ENCODE data around the gene COX10. TPM values are rescaled to one million over a fixed set of nuclear protein-coding genes. Genes with fewer than 3 reads are reported as not detected.
"Not testable (repeated sequence)": the region's sequence is repeated elsewhere in the genome, so short reads cannot be mapped to it uniquely, and the experiment has no call there.

Gene COX10
- total RNA-seq, 2 donors from 2014 or later = 29.1 to 34.6 TPM

DNA sequence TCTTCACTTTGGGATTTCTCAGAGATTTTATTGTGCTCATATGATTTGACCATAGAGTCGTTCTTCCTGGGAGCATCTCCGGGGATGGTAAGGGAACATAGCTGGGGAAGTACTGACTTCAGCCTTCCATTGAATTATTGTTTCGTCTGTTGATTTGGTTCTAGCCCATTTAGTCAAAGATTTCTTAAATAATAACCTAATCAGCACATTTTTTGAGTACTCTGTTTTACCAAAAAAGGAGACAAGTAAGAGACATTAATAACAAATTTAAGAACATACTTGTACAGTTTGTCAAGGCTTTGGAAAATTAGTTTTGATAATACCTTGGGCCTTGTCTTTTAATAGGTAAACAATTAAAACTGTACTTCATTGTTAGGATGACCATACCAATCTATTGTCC is 89.4 kb downstream of the COX10 start:
- ATAC-seq = no peak
- intact Hi-C loops (cut with DNase I, micrococcal nuclease) = no loop called here
- no peak for DNase-seq

DNA sequence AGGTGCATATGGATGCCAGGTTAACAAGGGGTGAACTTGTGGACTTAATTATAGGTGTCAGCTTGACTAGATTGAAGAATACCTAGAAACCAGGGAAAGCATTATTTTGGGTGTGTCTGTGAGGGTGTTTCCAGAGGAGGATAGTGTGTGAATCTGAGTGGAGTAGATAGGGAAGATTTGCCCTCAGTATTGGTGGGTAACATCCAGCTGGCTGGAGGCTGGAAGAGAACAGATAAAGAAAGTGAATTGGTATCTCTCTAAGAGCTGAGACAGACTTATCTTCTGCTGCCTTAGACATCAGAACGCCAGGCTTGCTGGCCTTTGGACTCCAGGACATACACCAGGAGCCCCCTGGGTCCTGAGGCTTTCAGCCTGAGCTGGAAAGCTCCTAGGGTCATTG is 92.1 kb downstream of the COX10 start:
- ATAC-seq (no peak), DNase-seq (no peak)
- intact Hi-C loops (cut with DNase I, micrococcal nuclease) = no loop called here

DNA sequence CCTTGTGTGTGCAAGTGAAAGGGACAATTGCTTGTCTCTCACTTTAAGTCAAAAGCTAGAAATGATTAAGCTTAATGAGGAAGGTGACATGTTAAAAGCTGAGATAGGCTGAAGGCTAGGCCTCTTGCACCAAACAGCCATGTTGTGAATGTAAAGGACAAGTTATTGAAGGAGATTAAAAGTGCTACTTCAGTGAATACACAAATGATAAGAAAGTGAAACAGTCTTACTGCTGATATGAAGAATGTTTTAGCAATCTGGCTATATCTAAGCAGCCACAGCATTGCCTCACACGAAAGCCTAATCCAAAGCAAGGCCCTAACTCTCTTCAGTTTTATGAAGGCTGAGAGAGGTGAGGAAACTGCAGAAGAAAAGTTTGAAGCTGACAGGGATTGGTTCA is 96.3 kb downstream of the COX10 start:
- no peak for DNase-seq
- ATAC-seq = no peak

DNA sequence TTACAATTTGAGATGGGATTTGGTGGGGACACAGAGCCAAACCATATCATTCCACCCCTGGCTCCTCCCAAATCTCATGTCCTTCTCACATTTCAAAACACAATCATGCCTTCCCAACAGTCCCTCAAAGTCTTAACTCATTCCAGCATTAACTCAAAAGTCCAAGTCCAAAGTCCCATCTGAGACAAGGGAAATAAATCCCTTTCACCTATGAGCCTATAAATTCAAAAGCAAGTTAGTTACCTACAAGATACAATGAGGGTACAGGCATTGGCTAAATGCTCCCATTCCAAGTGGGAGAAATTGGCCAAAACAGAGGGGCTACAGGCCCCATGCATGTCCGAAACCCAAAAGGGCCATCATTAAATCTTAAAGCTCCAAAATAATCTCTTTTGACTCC is 98.5 kb downstream of the COX10 start:
- intact Hi-C loops (cut with DNase I, micrococcal nuclease); DNase-seq: not testable (repeated sequence)
- peak; percentile 64 for ATAC-seq

More for the DNA sequence above, 96.3 kb downstream of the COX10 start:
- intact Hi-C loops (cut with DNase I, micrococcal nuclease) = no loop called here

GRCh38 chr17:14168582-14168981 is 99.3 kb downstream of the COX10 start:
- no peak for DNase-seq
- ATAC-seq = no peak
- intact Hi-C loops (cut with DNase I, micrococcal nuclease) = no loop called here

DNA sequence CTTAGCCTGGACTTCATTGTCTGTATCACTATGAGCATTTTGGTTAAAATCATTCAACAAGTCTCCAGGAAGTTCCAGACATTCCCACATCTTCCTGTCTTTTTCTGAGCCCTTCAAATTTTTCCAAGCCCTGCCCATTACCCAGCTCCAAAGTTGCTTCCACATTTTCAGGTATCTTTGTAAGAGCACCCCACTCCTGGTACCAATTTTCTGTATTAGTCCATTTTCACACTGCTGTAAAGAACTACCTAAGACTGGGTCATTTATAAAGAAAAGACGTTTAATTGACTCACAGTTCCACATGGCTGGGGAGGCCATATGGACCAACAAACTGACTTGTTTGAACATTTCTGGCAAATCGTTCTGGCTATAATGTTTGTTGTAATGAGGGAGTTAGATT is 100.0 kb downstream of the COX10 start:
- DNase-seq (no peak), ATAC-seq (no peak)
- intact Hi-C loops (cut with DNase I, micrococcal nuclease) = no loop called here

- no peak for ATAC-seq
- DNase-seq = no peak
- intact Hi-C loops (cut with DNase I, micrococcal nuclease) = no loop called here
Measured at GRCh38 chr17:14169901-14170300, 100.6 kb downstream of the COX10 start.

- DNase-seq; ATAC-seq; intact Hi-C loops (cut with DNase I, micrococcal nuclease): not testable (repeated sequence)
Measured at GRCh38 chr17:14176989-14177388, 107.7 kb downstream of the COX10 start.

DNA sequence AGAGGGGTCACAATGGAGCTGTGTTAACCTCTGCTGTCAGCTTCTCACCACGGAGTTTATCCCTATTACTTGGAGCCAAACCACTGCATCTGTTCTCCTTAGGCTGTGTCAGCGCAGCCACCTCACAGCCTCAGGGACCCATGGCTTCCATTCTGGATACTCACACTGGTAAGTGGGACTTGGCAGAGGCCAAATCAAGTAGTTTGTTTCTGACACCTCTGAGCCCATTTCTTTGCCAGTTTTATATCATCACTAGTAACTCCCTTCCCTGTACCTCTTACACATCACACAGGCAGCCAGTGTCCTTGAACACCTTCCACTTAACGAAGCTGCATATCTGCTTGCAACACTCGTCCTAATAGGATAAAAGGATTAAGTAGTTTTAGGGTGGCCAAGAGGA is 108.5 kb downstream of the COX10 start:
- DNase-seq; ATAC-seq; intact Hi-C loops (cut with DNase I, micrococcal nuclease): not testable (repeated sequence)

DNA sequence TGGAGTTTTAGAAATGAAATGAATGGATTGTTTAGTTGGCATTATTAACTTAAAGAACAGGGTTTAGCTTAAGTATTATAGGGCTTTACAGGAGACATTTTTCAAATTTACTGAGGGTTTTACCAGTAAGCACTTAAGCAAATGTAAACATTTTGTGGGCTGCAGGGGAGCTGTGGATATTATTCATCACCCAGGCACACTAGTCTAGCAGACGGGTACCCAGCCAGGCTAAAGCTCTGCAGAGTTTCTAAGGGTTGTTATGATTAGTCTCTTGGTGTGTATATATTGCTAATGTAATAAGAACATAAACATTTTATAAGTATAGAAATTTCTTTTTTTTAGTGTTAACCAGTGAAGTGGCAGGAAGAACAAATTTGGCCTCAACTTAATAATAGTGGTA is 110.6 kb downstream of the COX10 start:
- DNase-seq; intact Hi-C loops (cut with DNase I, micrococcal nuclease); ATAC-seq: not testable (repeated sequence)

DNA sequence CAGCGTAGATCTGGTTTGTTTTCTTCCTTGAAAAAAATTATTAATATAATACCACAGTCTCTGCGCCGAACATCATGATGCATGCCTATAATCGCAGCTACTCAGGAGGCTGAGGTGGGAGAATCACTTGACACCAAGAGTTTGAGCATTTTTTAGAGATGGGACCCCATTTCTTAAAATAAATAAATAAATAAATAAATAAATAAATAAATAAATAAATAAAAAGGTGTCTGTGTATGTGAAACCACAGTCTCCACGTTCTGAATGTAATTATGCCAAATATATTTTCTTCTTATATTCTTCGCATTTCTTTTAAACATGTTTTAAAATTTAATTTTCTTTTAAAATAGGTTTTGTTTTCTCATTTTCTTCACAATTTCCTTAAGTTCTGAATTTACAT is 112.8 kb downstream of the COX10 start:
- DNase-seq; intact Hi-C loops (cut with DNase I, micrococcal nuclease); ATAC-seq: not testable (repeated sequence)

DNA sequence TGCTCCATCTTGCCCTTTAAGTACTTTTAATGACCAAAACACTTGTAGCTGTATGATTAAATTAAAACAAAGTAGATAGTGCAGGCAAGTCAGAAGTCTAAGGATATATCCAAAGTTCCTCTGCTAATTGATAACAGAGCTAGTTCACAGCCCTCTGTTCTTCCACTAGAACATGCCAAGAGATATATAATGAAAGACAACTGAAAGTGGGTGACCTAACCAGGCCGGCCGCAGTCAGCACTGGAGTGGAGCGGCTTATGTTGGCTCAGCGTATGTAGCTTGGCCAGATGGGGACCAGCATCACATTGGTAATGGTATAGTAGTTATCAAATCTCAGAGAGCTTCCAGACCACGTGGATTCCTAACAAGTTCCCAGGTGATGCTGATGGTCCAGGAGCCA is 115.2 kb downstream of the COX10 start:
- intact Hi-C loops (cut with DNase I, micrococcal nuclease); ATAC-seq; DNase-seq: not testable (repeated sequence)

GRCh38 chr17:14186443-14186842 is 117.1 kb downstream of the COX10 start:
- DNase-seq; intact Hi-C loops (cut with DNase I, micrococcal nuclease); ATAC-seq: not testable (repeated sequence)

- DNase-seq; intact Hi-C loops (cut with DNase I, micrococcal nuclease); ATAC-seq: not testable (repeated sequence)
Measured at GRCh38 chr17:14190774-14191173, 121.5 kb downstream of the COX10 start.

DNA sequence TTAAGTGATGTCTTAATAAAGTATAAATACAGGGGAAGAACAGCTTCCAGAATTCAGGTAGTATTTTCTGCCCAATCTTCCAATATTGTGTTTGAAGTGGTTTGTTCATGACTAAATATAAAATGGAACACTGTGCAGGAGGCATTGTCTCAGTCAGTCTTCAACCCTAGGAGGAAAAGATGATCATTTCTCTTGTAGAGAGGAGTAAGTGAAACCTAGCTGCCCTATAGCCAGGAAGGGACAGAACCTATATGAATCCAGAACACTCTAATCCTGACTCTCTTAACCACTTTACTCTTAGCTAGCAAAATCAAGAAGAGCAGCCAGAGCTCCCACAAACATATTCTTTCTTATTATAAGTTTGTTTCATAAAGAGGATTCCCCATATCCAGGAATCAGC is 122.2 kb downstream of the COX10 start:
- DNase-seq; ATAC-seq; intact Hi-C loops (cut with DNase I, micrococcal nuclease): not testable (repeated sequence)

DNA sequence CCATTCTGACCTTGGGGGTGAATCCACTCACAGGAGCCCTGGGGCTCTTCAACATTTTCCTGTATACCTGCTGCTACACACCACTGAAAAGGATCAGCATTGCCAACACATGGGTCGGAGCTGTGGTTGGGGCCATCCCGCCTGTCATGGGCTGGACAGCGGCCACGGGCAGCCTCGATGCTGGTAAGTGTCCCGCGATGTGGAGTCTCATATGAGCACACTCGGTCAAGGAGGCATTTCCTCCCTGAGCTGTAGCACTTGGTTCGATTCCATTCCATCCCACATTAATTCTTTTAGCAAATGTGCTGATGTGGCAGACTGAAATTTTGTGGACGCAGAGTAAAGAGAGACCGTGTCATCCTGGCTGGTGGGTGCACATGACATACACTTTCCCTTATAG is 122.7 kb downstream of the COX10 start:
- intact Hi-C loops (cut with DNase I, micrococcal nuclease); ATAC-seq; DNase-seq: not testable (repeated sequence)

GRCh38 chr17:14192636-14193344 is 123.5 kb downstream of the COX10 start:
- ATAC-seq; DNase-seq; intact Hi-C loops (cut with DNase I, micrococcal nuclease): not testable (repeated sequence)

DNA sequence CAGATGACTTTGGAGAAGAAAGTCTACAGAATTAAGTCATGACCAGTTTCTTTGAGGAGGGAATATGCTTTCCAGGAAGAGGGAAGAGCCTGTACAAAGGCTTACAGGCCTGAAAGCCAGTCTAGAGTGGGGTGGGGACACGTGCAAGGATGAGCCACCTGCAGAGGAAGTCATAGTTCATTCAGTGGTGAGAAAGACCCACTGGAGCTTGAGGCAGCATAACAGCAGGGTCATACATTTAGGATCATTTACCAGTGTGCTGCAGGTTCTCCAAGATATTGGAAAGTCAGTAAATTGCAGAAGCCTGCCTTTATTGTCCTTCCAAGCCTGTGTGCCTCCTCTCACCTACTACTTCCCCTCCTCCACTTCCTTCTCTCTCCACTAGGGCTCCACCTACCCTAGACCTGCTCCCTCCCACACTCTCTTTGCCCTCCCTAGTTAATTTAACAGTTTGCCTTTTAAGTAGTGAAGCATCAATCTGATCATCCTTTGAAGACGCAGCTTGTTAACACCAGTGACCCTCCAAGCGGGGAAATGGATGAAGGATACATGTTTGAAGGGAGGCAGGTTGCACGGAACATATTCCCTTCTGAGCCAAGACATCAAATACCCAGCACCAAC is 127.2 kb downstream of the COX10 start:
- ATAC-seq = peak; percentile 54
- intact Hi-C loops (cut with DNase I, micrococcal nuclease) = no loop called here

GRCh38 chr17:14197057-14197456 is 127.8 kb downstream of the COX10 start:
- intact Hi-C loops (cut with DNase I, micrococcal nuclease) = no loop called here
- DNase-seq = no peak
- ATAC-seq = no peak

More for the DNA sequence above, 127.2 kb downstream of the COX10 start:
- no peak for DNase-seq

- no peak for DNase-seq
- no peak for ATAC-seq
- intact Hi-C loops (cut with DNase I, micrococcal nuclease) = no loop called here
Measured at GRCh38 chr17:14197586-14197985, 128.3 kb downstream of the COX10 start.
